ENCODE data around the gene DTNA.

DNA sequence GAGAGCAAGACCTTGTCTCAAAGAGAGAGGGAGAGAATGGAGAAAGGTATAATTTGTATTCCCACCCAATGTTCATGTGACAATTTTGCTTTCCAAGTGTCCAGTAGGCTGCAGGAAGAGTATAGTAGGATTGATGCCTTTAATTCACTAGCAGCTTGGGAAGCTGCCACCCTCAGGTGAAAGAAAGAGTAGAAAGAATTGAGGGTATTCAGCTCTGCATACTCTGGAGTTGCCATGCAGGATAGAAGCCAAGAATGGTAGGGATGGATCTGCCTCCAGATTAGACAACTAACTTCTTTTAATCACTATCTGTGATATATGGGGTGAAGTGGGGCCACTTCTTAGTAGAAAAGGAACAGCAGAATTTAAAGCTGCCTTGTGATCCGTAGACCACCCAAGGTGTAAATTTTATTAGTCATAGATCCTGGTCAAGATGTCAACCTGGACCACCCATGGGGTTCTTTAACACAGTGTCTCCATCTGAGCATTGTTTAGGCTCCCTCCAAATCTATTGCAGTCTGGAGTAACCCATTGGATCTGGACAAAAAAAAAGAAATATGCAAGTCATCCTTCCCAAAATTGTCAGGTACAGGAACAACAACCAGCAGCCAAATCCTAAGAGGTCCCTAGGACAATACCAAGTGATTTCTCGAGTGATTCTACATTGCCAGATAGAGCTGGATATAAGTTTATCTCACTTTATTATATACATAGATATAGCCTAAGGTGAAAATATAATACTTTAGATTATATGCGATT lies 33.1 kb upstream of the DTNA start:
- TF ChIP-seq, protein P1, sequence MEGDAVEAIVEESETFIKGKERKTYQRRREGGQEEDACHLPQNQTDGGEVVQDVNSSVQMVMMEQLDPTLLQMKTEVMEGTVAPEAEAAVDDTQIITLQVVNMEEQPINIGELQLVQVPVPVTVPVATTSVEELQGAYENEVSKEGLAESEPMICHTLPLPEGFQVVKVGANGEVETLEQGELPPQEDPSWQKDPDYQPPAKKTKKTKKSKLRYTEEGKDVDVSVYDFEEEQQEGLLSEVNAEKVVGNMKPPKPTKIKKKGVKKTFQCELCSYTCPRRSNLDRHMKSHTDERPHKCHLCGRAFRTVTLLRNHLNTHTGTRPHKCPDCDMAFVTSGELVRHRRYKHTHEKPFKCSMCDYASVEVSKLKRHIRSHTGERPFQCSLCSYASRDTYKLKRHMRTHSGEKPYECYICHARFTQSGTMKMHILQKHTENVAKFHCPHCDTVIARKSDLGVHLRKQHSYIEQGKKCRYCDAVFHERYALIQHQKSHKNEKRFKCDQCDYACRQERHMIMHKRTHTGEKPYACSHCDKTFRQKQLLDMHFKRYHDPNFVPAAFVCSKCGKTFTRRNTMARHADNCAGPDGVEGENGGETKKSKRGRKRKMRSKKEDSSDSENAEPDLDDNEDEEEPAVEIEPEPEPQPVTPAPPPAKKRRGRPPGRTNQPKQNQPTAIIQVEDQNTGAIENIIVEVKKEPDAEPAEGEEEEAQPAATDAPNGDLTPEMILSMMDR (IDR thresholded peaks at IDR 0.05), result no peak
- TF ChIP-seq POLR2A (IDR thresholded peaks at IDR 0.05), result no peak

All from thyroid gland (tissue), 4 donors.